SH-SY5Y (cell line): ENCODE results near the gene MSN.

Experiments used
- GATA2 ChIP-seq: IDR thresholded peaks from 2 replicates; pipeline ENCODE4 v1.6.1; 2011; ENCODE audit warnings: mild to moderate bottlenecking, low read depth, low read length
- GATA3 ChIP-seq: IDR thresholded peaks from 2 replicates; pipeline ENCODE4 v1.6.1; 2011; ENCODE audit warnings: low read depth, mild to moderate bottlenecking, low read length, moderate library complexity

Gene MSN

DNA sequence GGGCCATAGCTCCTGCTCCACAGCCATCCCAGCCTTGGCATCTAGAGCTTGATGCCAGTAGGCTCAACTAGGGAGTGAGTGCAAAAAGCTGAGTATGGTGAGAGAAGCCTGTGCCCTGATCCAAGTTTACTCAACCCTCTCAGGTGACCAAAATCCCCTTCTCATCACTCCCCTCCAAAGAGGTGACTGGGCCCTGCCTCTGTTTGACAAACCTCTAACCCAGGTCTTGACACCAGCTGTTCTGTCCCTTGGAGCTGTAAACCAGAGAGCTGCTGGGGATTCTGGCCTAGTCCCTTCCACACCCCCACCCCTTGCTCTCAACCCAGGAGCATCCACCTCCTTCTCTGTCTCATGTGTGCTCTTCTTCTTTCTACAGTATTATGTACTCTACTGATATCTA, 73.5 kb downstream of the MSN start:
- no peak for TF ChIP-seq GATA2
- no peak for TF ChIP-seq GATA3

DNA sequence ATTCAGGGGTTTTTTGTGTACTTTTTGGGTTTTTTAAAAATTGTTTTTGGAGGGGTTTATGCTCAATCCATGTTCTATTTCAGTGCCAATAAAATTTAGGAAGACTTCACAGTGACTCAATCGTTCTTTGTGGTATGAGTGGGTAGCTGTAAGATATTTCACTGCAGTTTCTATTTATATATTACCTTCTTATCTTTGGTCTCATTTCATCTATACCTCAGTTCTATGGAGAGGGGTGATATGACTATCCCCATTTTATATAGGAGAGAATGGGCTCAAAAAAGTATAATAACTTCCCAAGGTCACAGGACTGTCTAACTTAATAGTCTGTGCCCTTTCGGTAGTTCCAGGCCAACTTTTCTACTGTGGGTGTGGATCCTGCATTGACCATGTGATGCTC, 74.4 kb downstream of the MSN start:
- TF ChIP-seq GATA2 (no peak), GATA3 (no peak)

DNA sequence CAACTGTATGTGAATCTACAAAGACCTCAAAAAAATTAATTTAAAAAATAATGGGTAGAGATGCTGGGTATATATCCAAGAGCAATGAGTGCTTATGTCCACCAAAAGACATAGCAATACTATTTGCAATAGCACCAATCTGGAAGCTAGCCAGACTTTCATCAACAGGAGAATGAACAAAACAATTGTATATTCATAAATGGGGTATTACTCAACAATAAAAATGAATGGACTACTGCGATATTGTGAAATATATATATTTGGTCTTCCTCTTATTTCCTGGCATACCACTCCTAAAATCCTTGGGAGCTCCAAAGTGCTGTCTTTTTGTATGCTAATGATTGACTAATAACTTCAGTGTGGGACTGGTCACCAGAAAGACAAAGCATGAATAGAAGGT, 77.5 kb downstream of the MSN start:
- no peak for TF ChIP-seq GATA2
- no peak for TF ChIP-seq GATA3

DNA sequence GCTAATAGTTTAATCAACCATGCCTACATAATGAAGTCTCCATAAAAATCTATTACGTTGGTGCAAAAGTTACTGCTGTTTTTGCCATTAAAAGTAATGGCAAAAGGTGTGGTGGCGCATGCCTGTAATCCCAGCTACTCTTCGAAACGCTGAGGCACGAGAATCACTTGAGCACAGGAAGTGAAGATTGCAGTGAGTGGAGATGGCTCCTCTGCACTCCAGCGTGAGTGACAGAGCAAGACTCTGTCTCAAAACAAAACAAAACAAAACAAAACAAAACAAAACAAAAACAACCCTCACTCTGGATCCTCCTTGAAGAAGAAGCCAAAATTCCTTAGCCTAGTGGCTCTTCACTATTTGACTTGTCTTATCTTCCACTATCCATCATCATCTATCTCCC, 78.0 kb downstream of the MSN start:
- TF ChIP-seq GATA3 (no peak), GATA2 (no peak)

DNA sequence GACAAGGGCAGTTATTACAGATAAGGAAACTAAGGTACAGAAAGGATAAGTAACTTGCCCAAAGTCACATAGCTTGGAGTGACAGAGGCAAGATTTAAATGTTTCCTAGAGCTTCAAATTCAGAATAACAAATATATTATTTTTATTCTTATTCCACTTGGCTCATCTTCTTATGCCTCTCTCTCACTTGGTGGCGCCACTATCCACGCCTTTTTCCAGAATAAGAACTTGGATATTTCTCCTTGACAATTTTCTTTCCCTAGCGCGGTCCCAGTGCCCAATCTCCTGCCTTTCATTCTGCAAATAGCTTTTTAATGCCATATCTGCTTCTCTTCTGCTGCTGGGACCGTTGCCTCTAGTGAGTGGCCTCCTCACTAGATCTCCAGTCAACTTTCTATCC, 78.5 kb downstream of the MSN start:
- no peak for TF ChIP-seq GATA2
- TF ChIP-seq GATA3: no peak

DNA sequence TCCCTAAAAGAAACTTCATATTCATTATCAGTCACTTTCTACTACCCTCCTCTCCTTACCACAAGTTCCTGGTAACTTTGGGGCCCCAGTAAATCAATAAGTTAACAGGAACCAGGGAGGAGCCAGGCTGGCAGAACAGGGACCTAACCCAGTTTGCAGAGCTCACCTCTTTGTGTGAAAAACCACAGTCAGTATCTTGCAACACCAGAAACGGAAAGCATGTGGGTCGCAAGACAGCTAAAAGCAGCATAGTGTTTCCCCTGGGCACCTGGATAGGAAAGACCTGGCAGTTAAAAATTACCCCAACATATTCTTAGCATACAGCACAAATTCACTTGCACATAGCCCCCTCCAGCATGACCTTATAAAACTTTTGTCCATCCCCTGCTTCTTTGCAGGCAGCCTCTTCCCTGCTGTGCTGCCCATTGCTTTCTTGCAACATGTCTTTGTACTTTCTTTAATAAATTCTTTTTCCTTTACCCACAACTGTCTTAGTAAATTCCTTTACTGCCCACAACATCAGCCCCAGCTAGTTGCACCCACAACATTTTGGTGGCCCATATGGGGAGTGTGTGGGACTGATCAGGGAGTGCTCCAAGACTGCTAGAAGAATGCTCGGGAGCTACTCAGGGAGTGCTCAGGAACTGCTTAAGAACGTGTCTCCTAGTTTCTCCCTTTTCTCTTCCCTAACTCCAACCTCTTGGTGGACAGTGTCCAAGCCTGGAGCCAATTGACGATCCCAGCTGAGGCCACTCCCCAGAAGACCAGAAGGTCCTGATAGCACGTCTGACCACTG, 83.4 kb downstream of the MSN start:
- TF ChIP-seq GATA2 (no peak), GATA3 (no peak)

DNA sequence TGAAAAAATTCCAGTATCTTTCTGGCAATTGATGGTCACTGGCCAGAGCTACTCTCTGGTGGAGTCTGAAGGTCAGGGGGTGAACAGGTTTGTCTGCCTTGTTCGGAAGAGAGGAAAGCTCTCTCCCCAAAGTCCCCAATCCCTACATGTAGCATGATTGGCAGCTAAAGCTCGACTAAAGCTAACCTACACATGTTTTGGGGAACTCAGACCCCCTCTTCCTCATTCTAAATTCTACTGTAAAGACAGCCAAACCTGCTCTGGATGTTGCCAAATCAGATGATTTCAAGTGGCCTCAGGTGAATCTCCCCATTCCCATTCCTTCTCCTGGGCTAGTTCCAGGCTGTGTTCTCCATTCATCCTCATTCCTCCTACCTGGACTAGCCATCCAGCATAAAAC, 84.1 kb downstream of the MSN start:
- no peak for TF ChIP-seq GATA2
- TF ChIP-seq GATA3: no peak

DNA sequence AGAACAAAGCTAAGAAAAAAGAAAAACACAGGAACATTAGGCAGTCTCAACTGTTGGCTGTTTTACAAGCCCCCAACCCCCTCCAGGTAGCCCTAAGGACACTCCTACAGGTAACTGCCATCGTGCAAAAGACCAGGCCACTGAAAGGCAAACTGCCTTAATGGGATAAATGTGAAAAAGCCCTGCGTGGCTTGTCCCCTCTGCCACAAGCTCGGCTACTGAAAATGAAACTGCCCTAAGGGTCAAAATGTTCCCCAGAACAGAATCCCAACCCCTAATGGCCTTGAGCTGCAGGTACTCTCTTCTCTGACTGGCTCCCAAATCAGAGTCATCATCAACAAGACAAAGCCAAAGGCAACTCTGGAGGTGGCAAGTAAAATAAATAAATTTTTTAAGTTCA, 84.8 kb downstream of the MSN start:
- TF ChIP-seq GATA2 (no peak), GATA3 (no peak)

DNA sequence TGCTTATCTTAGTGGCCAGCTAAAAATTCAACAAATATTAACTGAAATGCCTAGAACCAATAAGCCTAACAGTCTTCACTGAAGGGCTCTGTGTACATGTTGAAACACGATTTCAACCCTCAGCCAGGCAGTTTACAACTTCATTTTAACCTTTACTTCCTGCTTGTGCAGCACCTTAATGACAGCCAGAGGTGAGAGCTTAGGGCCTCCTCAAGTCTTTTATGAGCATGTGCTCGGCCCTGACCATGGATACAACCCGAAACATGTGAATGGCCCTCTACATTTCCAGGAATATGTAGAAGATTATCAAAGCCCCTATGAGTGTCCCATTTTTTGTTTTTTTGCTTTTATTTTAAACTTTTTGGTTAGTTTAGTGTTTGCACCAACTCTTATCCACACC, 88.3 kb downstream of the MSN start:
- TF ChIP-seq GATA2 (no peak), GATA3 (no peak)

DNA sequence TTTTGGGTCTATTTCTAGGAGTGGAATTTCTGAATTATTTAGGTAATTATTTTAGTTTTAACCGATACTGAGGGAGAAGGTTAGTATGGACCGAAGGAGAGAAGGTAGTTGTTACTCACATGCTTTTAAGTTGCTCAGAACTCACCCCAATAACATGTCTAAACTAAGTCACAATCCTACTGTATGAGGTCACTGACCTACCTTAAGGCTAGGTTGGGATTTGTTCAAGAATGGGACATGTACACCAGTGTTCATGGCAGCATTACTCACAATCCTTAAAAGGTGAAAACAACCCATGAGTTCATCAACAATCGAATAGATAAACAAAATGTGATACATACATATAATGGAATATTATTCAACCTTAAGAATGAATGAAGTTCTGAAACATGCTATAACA, 90.5 kb downstream of the MSN start:
- TF ChIP-seq GATA3 (no peak), GATA2 (no peak)

DNA sequence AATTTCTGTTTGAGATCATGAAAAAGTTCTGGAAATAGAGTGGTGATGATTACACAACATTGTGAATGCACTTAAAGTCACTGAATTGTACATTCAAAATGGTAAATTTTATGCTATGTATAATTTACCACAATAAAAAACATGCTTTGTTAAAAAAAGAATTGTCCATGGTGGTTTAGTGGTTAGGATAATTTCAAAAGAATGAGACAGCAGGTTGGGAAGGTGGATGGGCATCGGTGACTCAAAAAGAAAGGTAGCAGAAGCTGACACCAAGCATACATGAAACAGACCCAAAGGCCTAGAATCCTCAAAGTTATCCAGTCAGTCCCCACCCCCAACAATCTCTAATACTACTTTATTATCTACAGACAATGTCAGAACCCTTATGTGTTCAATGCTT, 91.1 kb downstream of the MSN start:
- TF ChIP-seq GATA3 (no peak), GATA2 (no peak)

DNA sequence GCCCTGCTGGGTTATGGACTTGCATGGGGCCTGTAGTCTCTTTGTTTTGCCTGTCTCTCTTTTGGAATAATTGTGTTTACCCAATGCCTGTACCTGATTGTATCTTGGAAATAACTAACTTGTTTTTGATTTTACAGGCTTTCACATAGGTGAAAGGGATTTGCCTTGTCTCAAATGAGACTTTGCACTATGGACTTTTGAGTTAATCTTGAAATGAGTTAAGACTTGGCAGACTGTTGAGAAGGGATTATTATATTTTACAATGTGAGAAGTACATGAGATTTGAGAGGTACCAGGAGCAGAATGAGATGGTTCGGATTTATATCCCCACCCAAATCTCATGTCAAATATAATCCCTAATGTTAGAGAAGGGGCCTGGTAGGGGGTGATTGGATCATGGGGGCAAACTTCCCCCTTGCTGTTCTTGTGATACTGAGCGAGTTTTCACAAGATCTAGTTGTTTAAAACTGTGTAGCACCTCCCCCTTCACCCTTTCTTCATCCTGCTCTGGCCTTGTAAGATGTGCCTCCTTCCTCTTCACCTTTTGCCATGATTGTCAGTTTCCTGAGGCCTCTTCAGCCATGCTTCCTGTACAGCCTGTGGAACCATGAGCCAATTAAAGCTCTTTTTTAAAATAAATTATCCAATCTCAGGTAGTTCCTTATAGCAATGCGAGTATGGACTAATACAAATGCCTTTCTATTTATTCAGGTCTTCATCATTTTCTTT, 102.3 kb downstream of the MSN start:
- no peak for TF ChIP-seq GATA3
- no peak for TF ChIP-seq GATA2

DNA sequence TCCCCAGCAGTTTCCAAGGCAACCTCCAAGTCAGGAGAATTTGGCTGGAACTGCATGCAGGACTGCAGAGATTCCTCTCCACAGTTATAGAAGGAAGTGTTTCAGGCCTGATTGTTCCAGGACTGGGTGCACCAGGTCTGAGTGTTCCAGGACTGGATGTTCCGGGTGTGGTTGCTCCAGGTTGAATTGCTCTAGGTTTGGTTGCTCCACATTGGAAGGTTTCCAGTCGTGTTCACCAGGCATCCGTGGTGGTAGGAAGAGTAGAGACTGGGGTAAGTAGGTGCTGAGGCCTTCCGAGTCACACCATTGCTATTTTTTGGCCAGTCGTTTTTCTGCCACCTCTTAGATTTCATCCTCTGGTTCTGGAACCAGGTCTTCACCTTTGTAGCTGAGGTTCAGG, 105.4 kb downstream of the MSN start:
- no peak for TF ChIP-seq GATA3
- TF ChIP-seq GATA2: no peak

DNA sequence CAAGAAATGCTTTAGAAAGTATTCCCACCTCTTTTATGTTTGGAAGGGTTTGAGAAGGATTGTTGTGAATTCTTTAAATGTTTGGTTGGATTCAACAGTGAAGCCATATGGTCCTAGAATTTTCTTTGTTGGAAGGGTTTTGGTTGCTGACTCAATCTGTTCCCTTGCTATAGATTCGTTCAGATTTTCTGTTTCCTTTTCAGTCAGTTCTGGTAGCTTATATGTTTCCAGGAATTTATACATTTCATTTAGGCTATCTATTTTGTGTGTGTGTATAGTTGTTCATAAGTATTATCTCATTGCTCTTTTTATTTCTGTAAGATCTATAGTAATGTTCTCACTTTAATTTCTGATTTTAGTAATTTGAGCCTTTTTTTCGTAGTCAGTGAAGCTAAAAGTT, 114.4 kb downstream of the MSN start:
- TF ChIP-seq GATA3: no peak
- TF ChIP-seq GATA2: no peak

DNA sequence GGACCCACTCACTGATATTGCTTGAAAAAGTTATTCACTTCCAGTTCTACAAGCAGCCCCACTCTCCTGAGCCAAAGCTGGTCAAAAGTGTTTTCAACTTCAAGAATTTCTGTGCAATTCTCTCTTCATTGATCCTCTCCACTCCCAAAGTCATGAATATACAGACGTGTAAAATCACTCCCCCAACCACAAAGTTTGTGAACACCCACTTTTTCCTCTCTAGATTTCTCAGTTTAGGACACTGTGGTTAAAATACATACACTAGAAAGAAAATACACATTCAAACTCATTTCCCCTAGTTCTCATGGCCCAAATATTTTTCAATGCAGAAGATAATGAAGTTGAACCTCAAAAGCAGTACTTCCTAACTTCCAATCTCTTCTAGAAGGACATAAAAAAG, 116.3 kb downstream of the MSN start:
- TF ChIP-seq GATA3 (no peak), GATA2 (no peak)
